ENCODE measurements around the gene MAGEB17.

- TF ChIP-seq POLR2AphosphoS5 (IDR thresholded peaks at IDR 0.05; ENCODE audit: borderline replicate concordance, low read depth, low read length) (no peak), EZH2 (IDR thresholded peaks at IDR 0.05) (no peak), FOXP2 (optimal IDR thresholded peaks at IDR 0.05; ENCODE audit: control extremely low read depth, extremely low read length, insufficient read depth) (no peak)
Measured at GRCh38 chrX:16212024-16212423, 44.7 kb downstream of the MAGEB17 start.

Measured in SK-N-MC (cell line).